OCI-LY1 (cell line): ENCODE data around the gene SYNE2.

ENCODE experiments used
- H2AFZ ChIP-seq: fragments of 200-600 bp; sonication (generic), shearing (Covaris generic); 2 replicates; pipeline ENCODE4 v1.6.0; 2014; ENCODE audit warnings: antibody characterized with exemption, mild to moderate bottlenecking, low read length
- H3F3A ChIP-seq: fragments of 200-600 bp; sonication (generic), shearing (Covaris generic); 2 replicates; pipeline ENCODE4 v1.6.0; 2014; ENCODE audit warnings: mild to moderate bottlenecking, antibody characterized with exemption, low read length, moderate library complexity; ENCODE audit not compliant: insufficient read depth
- H3K27ac ChIP-seq: fragments of 200-600 bp; sonication (generic); 2 replicates; pipeline ENCODE4 v1.5.1; 2014; ENCODE audit warnings: low read length, mixed run types, mild to moderate bottlenecking, low read depth; ENCODE audit not compliant: poor library complexity, severe bottlenecking
- H3K27me3 ChIP-seq: fragments of 200-600 bp; sonication (generic); 2 replicates; pipeline ENCODE4 v1.6.0; 2014; ENCODE audit warnings: antibody characterized with exemption, mild to moderate bottlenecking, low read length, moderate library complexity; ENCODE audit not compliant: insufficient read depth
- H3K36me3 ChIP-seq: fragments of 200-600 bp; sonication (generic); 2 replicates; pipeline ENCODE4 v1.6.1; 2014; ENCODE audit warnings: mild to moderate bottlenecking, antibody characterized with exemption, low read length, moderate library complexity, mixed read lengths; ENCODE audit not compliant: insufficient read depth
- H3K4me1 ChIP-seq: fragments of 200-600 bp; sonication (generic); 2 replicates; pipeline ENCODE4 v1.5.1; 2014; ENCODE audit warnings: mild to moderate bottlenecking, low read length, moderate library complexity; ENCODE audit not compliant: insufficient read depth, severe bottlenecking
- H3K4me2 ChIP-seq: fragments of 200-600 bp; sonication (generic), shearing (Covaris generic); 2 replicates; pipeline ENCODE4 v1.6.1; 2014; ENCODE audit warnings: low read length
- H3K4me3 ChIP-seq: fragments of 200-600 bp; sonication (generic); 2 replicates; pipeline ENCODE4 v1.5.1; 2014; ENCODE audit warnings: low read length, low read depth, mild to moderate bottlenecking, mixed read lengths; ENCODE audit not compliant: poor library complexity, severe bottlenecking
- H3K79me2 ChIP-seq: fragments of 200-600 bp; shearing (Covaris generic); 2 replicates; pipeline ENCODE4 v1.6.1; 2016; ENCODE audit warnings: mixed run types, low read length, mixed read lengths; ENCODE audit not compliant: insufficient read depth
- H3K9ac ChIP-seq: fragments of 200-600 bp; sonication (generic), shearing (Covaris generic); 2 replicates; pipeline ENCODE4 v1.6.1; 2014; ENCODE audit warnings: mild to moderate bottlenecking, low read length, mixed read lengths
- H3K9me2 ChIP-seq: fragments of 200-600 bp; sonication (generic), shearing (Covaris generic); 2 replicates; pipeline ENCODE4 v1.6.1; 2014; ENCODE audit warnings: low read depth, mild to moderate bottlenecking, low read length, mixed read lengths
- H3K9me3 ChIP-seq: fragments of 200-600 bp; shearing (Covaris generic); 2 replicates; pipeline ENCODE4 v1.6.1; 2014; ENCODE audit warnings: low read length, mixed read lengths
- H4K20me1 ChIP-seq: fragments of 200-600 bp; sonication (generic), shearing (Covaris generic); 2 replicates; pipeline ENCODE4 v1.6.0; 2016; ENCODE audit warnings: mild to moderate bottlenecking, low read length; ENCODE audit not compliant: insufficient read depth
- EZH2 ChIP-seq: fragments of 200-600 bp; sonication (generic), shearing (Covaris generic); IDR thresholded peaks from 2 replicates; pipeline ENCODE4 v1.8.0; 2017; ENCODE audit warnings: borderline replicate concordance, mixed run types, mild to moderate bottlenecking, antibody characterized with exemption, low read length, moderate library complexity, mixed read lengths
- TF ChIP-seq, protein P1 (sequence below): fragments of 200-600 bp; sonication (generic), shearing (Covaris generic); IDR thresholded peaks from 2 replicates; pipeline ENCODE4 v1.5.1; 2017; ENCODE audit warnings: mild to moderate bottlenecking, antibody characterized with exemption, low read length, moderate library complexity, mixed read lengths

The SYNE2 gene

GRCh38 chr14:64123241-64123822 is 270.5 kb downstream of the SYNE2 start:
- Histone ChIP-seq H3F3A (no peaks in the 10 kb centered on the region), H4K20me1 (no peaks in the 10 kb centered on the region), H3K27me3 (no peaks in the 10 kb centered on the region), H3K4me3 (no peak overlapping the region), H3K4me2 (no peak overlapping the region), H3K27ac (no peak overlapping the region), H3K9me3 (no peaks in the 10 kb centered on the region), H2AFZ (no peak overlapping the region), H3K79me2 (no peaks in the 10 kb centered on the region), H3K9me2 (no peaks in the 10 kb centered on the region), H3K4me1 (no peaks in the 10 kb centered on the region), H3K36me3 (peaks cover 77% of the 10 kb centered on the region), H3K9ac (no peak overlapping the region)
- no peak for TF ChIP-seq EZH2
- TF ChIP-seq, protein P1, sequence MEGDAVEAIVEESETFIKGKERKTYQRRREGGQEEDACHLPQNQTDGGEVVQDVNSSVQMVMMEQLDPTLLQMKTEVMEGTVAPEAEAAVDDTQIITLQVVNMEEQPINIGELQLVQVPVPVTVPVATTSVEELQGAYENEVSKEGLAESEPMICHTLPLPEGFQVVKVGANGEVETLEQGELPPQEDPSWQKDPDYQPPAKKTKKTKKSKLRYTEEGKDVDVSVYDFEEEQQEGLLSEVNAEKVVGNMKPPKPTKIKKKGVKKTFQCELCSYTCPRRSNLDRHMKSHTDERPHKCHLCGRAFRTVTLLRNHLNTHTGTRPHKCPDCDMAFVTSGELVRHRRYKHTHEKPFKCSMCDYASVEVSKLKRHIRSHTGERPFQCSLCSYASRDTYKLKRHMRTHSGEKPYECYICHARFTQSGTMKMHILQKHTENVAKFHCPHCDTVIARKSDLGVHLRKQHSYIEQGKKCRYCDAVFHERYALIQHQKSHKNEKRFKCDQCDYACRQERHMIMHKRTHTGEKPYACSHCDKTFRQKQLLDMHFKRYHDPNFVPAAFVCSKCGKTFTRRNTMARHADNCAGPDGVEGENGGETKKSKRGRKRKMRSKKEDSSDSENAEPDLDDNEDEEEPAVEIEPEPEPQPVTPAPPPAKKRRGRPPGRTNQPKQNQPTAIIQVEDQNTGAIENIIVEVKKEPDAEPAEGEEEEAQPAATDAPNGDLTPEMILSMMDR = no peak

DNA sequence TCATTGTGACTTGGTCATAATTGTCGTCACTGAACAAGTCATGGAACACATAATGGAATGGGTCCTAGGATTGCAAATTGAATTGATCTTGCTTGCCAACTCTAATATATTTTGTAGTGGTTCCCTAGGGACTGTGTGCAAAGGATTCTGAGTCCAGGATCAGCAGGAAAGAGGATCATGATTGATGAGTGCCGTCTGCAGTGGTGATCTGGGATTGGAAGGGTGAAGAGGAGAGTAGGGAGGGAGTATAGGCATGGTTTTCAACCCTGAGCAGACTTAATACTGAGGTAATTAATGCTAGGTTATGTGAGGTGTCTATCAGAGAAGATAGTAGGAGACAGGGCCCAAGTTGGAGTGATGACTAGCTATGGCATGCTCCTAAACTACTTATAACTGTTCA is 272.5 kb downstream of the SYNE2 start:
- TF ChIP-seq, protein P1 = no peak
- TF ChIP-seq EZH2 = no peak
- H3K36me3 ChIP-seq = peaks cover 89% of the 10 kb centered on the region
- no peak overlapping the region for H3K27ac ChIP-seq
- no peaks in the 10 kb centered on the region for H4K20me1 ChIP-seq
- H3K9me2 ChIP-seq = no peaks in the 10 kb centered on the region
- H3K9ac ChIP-seq = no peak overlapping the region
- no peaks in the 10 kb centered on the region for H3K4me1 ChIP-seq
- H3K4me3 ChIP-seq = no peak overlapping the region
- no peaks in the 10 kb centered on the region for H3K27me3 ChIP-seq
- H2AFZ ChIP-seq = no peak overlapping the region
- no peaks in the 10 kb centered on the region for H3K79me2 ChIP-seq
- H3K9me3 ChIP-seq = no peaks in the 10 kb centered on the region
- H3F3A ChIP-seq = no peaks in the 10 kb centered on the region
- no peak overlapping the region for H3K4me2 ChIP-seq

DNA sequence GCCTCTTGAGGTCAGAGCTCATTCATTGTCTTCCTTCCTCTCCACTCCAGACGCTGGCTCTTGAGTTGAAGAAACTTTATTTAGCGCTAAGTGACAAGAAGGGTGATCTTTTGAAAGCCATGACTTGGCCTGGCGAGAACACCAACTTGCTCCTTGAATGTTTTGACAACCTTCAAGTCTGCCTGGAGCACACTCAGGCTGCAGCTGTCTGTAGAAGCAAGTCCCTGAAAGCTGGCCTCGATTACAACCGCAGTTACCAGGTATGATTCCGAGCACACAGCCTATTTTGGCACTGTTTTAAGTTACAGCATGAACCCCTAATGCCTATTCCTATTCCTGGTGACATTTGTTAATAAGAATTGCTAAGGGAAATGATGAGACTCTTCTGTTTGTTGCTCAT is 273.7 kb downstream of the SYNE2 start:
- no peak for TF ChIP-seq EZH2
- TF ChIP-seq, protein P1 = no peak
- no peak overlapping the region for H3K4me2 ChIP-seq

More for the DNA sequence above, 273.7 kb downstream of the SYNE2 start:
- no peak overlapping the region for H2AFZ ChIP-seq
- no peak overlapping the region for H3K9ac ChIP-seq
- no peak overlapping the region for H3K27ac ChIP-seq
- no peaks in the 10 kb centered on the region for H4K20me1 ChIP-seq
- peaks cover 90% of the 10 kb centered on the region for H3K36me3 ChIP-seq
- no peaks in the 10 kb centered on the region for H3F3A ChIP-seq
- H3K4me3 ChIP-seq = no peak overlapping the region
- no peaks in the 10 kb centered on the region for H3K9me2 ChIP-seq
- no peaks in the 10 kb centered on the region for H3K79me2 ChIP-seq
- H3K9me3 ChIP-seq = no peaks in the 10 kb centered on the region
- no peaks in the 10 kb centered on the region for H3K27me3 ChIP-seq
- no peaks in the 10 kb centered on the region for H3K4me1 ChIP-seq
